Adrenal gland (tissue), 5 donors: Measurements from ENCODE around the gene SLC2A9.

Experiments used
- POLR2A ChIP-seq, 2 donors: fragments of 450-650 bp; IDR thresholded peaks; one replicate each; pipeline ENCODE4 v1.6.1; 2017; ENCODE audit warnings: antibody characterized with exemption in 2 of 2, mild to moderate bottlenecking in 2 of 2, moderate library complexity in 1 of 2
- TF ChIP-seq, protein P1 (sequence below), 6 experiments: fragments of 450-650 bp in 4 of 6; fragments of 200-600 bp in 2 of 6; sonication (generic) in 1 of 6; IDR thresholded peaks; 1 replicate in 5 of 6; 2 replicates in 1 of 6; pipeline versions ENCODE4 v1.5.1 to v1.8.0; 2016 to 2021; ENCODE audit warnings: antibody characterized with exemption in 6 of 6, mild to moderate bottlenecking in 2 of 6, moderate library complexity in 1 of 6
- donor health status: DM: no; HTN: no; CAD: no.

DNA sequence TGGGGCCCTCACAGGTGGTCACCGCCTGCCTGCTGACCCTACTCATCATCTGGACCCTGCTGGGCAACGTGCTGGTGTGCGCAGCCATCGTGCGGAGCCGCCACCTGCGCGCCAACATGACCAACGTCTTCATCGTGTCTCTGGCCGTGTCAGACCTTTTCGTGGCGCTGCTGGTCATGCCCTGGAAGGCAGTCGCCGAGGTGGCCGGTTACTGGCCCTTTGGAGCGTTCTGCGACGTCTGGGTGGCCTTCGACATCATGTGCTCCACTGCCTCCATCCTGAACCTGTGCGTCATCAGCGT is 239.2 kb downstream of the SLC2A9 start:
- TF ChIP-seq POLR2A (IDR thresholded peaks at IDR 0.05): no peak
- TF ChIP-seq, protein P1, sequence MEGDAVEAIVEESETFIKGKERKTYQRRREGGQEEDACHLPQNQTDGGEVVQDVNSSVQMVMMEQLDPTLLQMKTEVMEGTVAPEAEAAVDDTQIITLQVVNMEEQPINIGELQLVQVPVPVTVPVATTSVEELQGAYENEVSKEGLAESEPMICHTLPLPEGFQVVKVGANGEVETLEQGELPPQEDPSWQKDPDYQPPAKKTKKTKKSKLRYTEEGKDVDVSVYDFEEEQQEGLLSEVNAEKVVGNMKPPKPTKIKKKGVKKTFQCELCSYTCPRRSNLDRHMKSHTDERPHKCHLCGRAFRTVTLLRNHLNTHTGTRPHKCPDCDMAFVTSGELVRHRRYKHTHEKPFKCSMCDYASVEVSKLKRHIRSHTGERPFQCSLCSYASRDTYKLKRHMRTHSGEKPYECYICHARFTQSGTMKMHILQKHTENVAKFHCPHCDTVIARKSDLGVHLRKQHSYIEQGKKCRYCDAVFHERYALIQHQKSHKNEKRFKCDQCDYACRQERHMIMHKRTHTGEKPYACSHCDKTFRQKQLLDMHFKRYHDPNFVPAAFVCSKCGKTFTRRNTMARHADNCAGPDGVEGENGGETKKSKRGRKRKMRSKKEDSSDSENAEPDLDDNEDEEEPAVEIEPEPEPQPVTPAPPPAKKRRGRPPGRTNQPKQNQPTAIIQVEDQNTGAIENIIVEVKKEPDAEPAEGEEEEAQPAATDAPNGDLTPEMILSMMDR (IDR thresholded peaks at IDR 0.05): no peak
